Measurements from ENCODE around the gene SCML1.

Gene SCML1

GRCh38 chrX:17788956-17789562 is 51.8 kb downstream of the SCML1 start:
- no peak for TF ChIP-seq CTCF (IDR thresholded peaks at IDR 0.05; ENCODE audit: low read depth, low read length)
- H3K4me3 ChIP-seq (ENCODE audit: low read depth, low read length): no peak overlapping the region

- TF ChIP-seq CTCF (IDR thresholded peaks at IDR 0.05; ENCODE audit: low read depth, low read length): no peak
- no peak overlapping the region for H3K4me3 ChIP-seq (ENCODE audit: low read depth, low read length)
Observed at GRCh38 chrX:17792826-17793225, 55.5 kb downstream of the SCML1 start.

- no peak overlapping the region for H3K4me3 ChIP-seq (ENCODE audit: low read depth, low read length)
- no peak for TF ChIP-seq CTCF (IDR thresholded peaks at IDR 0.05; ENCODE audit: low read depth, low read length)
Observed at GRCh38 chrX:17798921-17799320, 61.6 kb downstream of the SCML1 start.

DNA sequence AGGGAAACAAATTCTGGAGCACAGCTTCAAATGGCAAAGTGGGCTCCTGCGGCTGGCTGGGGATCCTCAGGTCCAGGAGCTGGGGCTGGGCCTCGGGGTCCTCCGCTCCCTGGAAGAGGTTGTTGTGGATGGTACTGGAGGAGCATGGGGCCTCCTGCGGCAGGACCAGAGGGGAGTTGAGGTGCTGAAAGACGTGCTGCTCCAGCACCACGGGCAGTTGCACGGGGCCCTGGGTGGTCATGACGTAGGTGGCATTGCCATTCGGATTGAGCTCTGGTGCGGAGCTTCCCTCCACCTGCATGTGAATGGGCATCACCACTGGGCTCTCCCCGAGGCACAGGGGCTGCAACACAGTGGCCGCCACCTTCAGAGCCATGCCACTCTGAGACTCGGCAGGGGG is 64.1 kb downstream of the SCML1 start:
- H3K4me3 ChIP-seq (ENCODE audit: low read depth, low read length): no peak overlapping the region
- no peak for TF ChIP-seq CTCF (IDR thresholded peaks at IDR 0.05; ENCODE audit: low read depth, low read length)

DNA sequence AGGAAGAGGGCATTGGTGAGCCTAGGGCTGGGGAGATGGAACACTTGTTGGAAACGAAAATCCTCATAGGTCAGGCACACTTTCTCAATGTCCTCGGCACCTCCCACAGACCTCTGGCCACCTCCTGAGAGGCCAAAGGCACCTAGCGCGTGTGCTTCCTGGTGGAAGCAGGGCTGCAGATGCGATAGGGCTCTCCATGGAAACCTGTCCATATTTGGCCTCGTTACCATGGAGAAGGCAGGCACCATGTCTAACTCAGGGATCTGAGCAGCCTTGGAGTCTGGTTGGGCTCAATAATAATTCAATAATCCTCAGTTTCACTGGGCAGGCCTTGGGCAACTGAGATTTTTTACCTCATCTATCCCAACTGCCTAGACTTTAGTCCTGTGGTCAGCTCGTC is 65.5 kb downstream of the SCML1 start:
- no peak for TF ChIP-seq CTCF (IDR thresholded peaks at IDR 0.05; ENCODE audit: low read depth, low read length)
- no peak overlapping the region for H3K4me3 ChIP-seq (ENCODE audit: low read depth, low read length)

DNA sequence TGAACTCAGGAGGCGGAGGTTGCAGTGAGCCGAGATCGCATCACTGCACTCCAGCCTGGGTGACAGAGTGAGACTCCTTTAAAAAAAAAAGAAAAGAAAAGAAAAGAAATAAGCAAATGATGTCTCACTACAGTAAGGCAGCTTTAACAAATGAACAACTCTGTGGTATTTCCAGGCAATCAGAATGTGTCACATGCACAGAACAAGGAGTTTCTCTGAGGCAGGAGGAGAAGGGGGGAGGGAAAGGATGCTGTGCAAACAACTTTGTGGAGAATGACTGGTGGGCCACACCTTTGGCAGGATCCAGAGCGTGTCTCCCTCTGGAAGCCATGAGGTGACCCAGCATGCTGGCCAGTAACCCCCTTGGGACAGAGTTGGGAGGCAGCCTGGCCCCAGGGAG is 66.2 kb downstream of the SCML1 start:
- no peak for TF ChIP-seq CTCF (IDR thresholded peaks at IDR 0.05; ENCODE audit: low read depth, low read length)
- H3K4me3 ChIP-seq (ENCODE audit: low read depth, low read length): no peak overlapping the region
